ENCODE data around the gene GNG2. TPM values are rescaled to one million over a fixed set of nuclear protein-coding genes. Genes with fewer than 3 reads are reported as not detected.
A peak's percentile ranks its signal among the peaks of the same experiment; 100 is the strongest.

Gene GNG2
- total RNA-seq, 1 experiment from 2014 or later = 18.9 TPM

DNA sequence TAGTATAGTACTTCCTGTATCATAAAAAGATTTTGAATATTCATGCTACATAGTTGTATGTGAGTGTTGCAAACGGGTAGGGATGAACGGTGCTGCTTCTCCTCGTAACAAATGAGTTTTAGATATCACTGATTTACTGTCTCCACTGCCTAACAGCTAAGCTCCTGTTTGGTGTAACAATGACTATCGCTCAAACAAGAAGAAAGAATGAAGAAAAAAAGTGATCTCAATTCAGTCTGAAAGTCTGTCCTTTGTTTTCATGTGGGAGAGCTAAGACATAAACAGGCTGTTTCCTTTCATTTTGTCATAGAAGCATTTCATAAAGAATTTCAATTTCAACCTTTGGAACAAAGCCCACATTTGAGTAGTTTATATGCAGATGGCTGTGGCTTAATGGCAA, 102.9 kb downstream of the GNG2 start:
- DNase-seq (ENCODE audit: low spot score) = peak; percentile 56
- no peak for TF ChIP-seq EZH2 (IDR thresholded peaks at IDR 0.05; ENCODE audit: borderline replicate concordance, low read depth, low read length, poor library complexity, severe bottlenecking)
- TF ChIP-seq, protein P1, sequence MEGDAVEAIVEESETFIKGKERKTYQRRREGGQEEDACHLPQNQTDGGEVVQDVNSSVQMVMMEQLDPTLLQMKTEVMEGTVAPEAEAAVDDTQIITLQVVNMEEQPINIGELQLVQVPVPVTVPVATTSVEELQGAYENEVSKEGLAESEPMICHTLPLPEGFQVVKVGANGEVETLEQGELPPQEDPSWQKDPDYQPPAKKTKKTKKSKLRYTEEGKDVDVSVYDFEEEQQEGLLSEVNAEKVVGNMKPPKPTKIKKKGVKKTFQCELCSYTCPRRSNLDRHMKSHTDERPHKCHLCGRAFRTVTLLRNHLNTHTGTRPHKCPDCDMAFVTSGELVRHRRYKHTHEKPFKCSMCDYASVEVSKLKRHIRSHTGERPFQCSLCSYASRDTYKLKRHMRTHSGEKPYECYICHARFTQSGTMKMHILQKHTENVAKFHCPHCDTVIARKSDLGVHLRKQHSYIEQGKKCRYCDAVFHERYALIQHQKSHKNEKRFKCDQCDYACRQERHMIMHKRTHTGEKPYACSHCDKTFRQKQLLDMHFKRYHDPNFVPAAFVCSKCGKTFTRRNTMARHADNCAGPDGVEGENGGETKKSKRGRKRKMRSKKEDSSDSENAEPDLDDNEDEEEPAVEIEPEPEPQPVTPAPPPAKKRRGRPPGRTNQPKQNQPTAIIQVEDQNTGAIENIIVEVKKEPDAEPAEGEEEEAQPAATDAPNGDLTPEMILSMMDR (conservative IDR thresholded peaks at IDR 0.05; ENCODE audit: low read depth, low read length) = no peak
- no TSS peak for BruUV-seq (replicated peaks)
- H3K9me3 ChIP-seq (ENCODE audit: low read depth, low read length, poor library complexity, severe bottlenecking) = peaks cover 15% of the 10 kb centered on the region
- H3K27ac ChIP-seq (ENCODE audit: low read depth, low read length, poor library complexity, severe bottlenecking) = peak overlapping the region; percentile 54
- no peaks in the 10 kb centered on the region for H3K27me3 ChIP-seq (replicated peaks; ENCODE audit: insufficient read depth, low read depth, low read length, poor library complexity)
- H3K4me1 ChIP-seq (ENCODE audit: insufficient read depth, low read length, poor library complexity, severe bottlenecking) = peaks cover 16% of the 10 kb centered on the region
- ChIA-PET POLR2A (ENCODE audit: low non-redundant PET) (no interaction called here), CTCF (interaction anchor here (0.9 kb wide), 1 partner anchor 16 kb away, joined by 3 read pairs; no protein-coding TSS in a partner anchor)
- intact Hi-C loops (cut with micrococcal nuclease; ENCODE audit: unreplicated experiment) = no loop called here
- peak overlapping the region; percentile 20 for H3K4me3 ChIP-seq (ENCODE audit: low read depth, low read length, poor library complexity, severe bottlenecking)
- no peaks in the 10 kb centered on the region for H3K36me3 ChIP-seq (ENCODE audit: insufficient read depth, low read length, poor library complexity, severe bottlenecking)

DNA sequence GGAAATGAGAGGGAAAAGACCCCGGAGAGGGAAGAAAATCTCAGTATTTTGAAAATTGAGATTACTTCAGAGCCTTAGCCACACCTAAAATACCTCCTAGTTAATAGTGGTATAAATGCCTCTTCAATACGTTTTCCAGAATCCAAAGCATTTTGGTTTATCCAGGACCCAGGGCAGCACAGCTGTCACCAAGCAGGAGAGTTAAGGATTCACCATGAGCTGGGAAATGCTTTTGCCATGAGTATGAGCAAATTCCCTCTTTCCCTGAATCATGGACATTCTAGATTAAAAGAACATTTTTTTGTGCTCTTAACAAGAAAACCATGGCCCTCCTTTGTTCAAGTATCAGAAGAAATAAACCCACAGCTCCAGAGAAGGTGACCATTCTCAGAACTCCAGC, 107.1 kb downstream of the GNG2 start:
- CTCF ChIA-PET = no interaction called here
- intact Hi-C loops (cut with micrococcal nuclease; ENCODE audit: unreplicated experiment) = no loop called here
- POLR2A ChIA-PET (ENCODE audit: low non-redundant PET) = no interaction called here
- TF ChIP-seq, protein P1 (conservative IDR thresholded peaks at IDR 0.05; ENCODE audit: low read depth, low read length) = no peak
- TF ChIP-seq EZH2 (IDR thresholded peaks at IDR 0.05; ENCODE audit: borderline replicate concordance, low read depth, low read length, poor library complexity, severe bottlenecking) = no peak
- Histone ChIP-seq H3K4me3 (ENCODE audit: low read depth, low read length, poor library complexity, severe bottlenecking) (no peak overlapping the region), H3K27ac (ENCODE audit: low read depth, low read length, poor library complexity, severe bottlenecking) (no peak overlapping the region), H3K27me3 (replicated peaks; ENCODE audit: insufficient read depth, low read depth, low read length, poor library complexity) (no peaks in the 10 kb centered on the region), H3K36me3 (ENCODE audit: insufficient read depth, low read length, poor library complexity, severe bottlenecking) (no peaks in the 10 kb centered on the region), H3K4me1 (ENCODE audit: insufficient read depth, low read length, poor library complexity, severe bottlenecking) (peaks cover 11% of the 10 kb centered on the region), H3K9me3 (ENCODE audit: low read depth, low read length, poor library complexity, severe bottlenecking) (no peaks in the 10 kb centered on the region)
- no peak for DNase-seq (ENCODE audit: low spot score)
- no TSS peak for BruUV-seq (replicated peaks)

DNA sequence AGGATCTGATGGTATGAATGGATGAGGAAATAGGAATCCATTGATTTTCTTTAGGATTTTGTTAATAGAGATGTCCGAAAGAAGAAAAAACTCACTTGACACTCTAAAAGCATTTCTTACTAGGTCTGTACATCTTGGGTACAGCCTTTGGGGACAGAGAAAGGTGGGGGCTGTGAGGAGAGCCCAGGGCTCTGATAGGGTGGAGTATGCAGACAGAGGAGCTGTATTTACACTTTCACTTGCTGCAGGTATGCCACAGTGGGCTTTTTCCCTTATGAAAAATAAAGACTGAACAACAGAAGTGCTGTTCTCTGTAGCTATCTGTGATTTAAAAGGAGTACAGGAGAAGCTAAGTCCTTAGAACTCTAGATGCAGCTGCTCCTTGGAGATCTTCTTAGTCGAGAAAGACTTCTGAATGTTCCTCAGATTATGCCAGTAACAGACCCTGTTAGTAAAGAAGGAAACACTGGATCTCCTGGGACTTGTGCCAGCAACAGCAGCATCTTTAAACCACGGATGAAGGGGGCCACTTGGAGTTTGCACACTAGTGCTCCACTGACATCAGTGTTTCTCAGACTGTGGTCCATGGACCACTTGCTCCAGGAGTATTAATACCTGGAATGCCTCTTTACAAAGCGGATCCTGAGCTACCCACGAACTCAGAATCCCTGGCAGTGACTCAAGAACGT, 109.6 kb downstream of the GNG2 start:
- no peak overlapping the region for H3K27ac ChIP-seq (ENCODE audit: low read depth, low read length, poor library complexity, severe bottlenecking)
- no peaks in the 10 kb centered on the region for H3K36me3 ChIP-seq (ENCODE audit: insufficient read depth, low read length, poor library complexity, severe bottlenecking)
- H3K4me1 ChIP-seq (ENCODE audit: insufficient read depth, low read length, poor library complexity, severe bottlenecking) = no peaks in the 10 kb centered on the region
- no peaks in the 10 kb centered on the region for H3K9me3 ChIP-seq (ENCODE audit: low read depth, low read length, poor library complexity, severe bottlenecking)
- no peak overlapping the region for H3K4me3 ChIP-seq (ENCODE audit: low read depth, low read length, poor library complexity, severe bottlenecking)
- DNase-seq (ENCODE audit: low spot score) = no peak
- intact Hi-C loops (cut with micrococcal nuclease; ENCODE audit: unreplicated experiment) = no loop called here
- BruUV-seq (replicated peaks) = no TSS peak
- ChIA-PET POLR2A (ENCODE audit: low non-redundant PET) (no interaction called here), CTCF (no interaction called here)
- no peaks in the 10 kb centered on the region for H3K27me3 ChIP-seq (replicated peaks; ENCODE audit: insufficient read depth, low read depth, low read length, poor library complexity)
- TF ChIP-seq, protein P1 (conservative IDR thresholded peaks at IDR 0.05; ENCODE audit: low read depth, low read length) = no peak
